Stomach (tissue), 9 donors: ENCODE results near the gene OPHN1. TPM values are rescaled to one million over a fixed set of nuclear protein-coding genes. Genes with fewer than 3 reads are reported as not detected.

ENCODE experiments used
- DNase-seq, 2 donors: peaks; one replicate each; pipeline versions ENCODE4 v3.0.0 to v3.0.0-alpha.2; 2013 to 2019
- H3K27ac ChIP-seq, 5 donors: fragments of 200-600 bp in 4 of 5; sonication (generic) in 4 of 5; one replicate each; pipeline ENCODE4 v1.5.1; 2013 to 2019; ENCODE audit warnings: mild to moderate bottlenecking in 1 of 5, moderate library complexity in 1 of 5
- H3K27me3 ChIP-seq, 3 donors: fragments of 200-600 bp; sonication (generic); one replicate each; pipeline ENCODE4 v1.5.1; 2017 to 2019; ENCODE audit warnings: mixed run types in 1 of 3
- H3K36me3 ChIP-seq, 4 donors: fragments of 200-600 bp; sonication (generic); 1 replicate in 3 of 4; 2 replicates in 1 of 4; pipeline ENCODE4 v1.5.1; 2016 to 2019
- H3K4me1 ChIP-seq, 4 donors: fragments of 200-600 bp; sonication (generic); one replicate each; pipeline ENCODE4 v1.5.1; 2016 to 2019
- H3K4me3 ChIP-seq, 4 donors: fragments of 200-600 bp; sonication (generic) in 3 of 4; one replicate each; pipeline ENCODE4 v1.5.1; 2016 to 2019; ENCODE audit warnings: mild to moderate bottlenecking in 1 of 4
- H3K9me3 ChIP-seq, 4 donors: fragments of 200-600 bp; sonication (generic); one replicate each; pipeline ENCODE4 v1.5.1; 2016 to 2019
- CTCF ChIP-seq, 7 experiments: fragments of 450-650 bp in 4 of 7; fragments of 200-600 bp in 3 of 7; sonication (generic) in 3 of 7; IDR thresholded peaks; one replicate each; pipeline ENCODE4 v1.5.1; 2016 to 2019; ENCODE audit warnings: antibody characterized with exemption in 7 of 7, control low read depth in 2 of 7, mild to moderate bottlenecking in 1 of 7
- EP300 ChIP-seq: sonication (generic); formaldehyde crosslinking; IDR thresholded peaks from one replicate; pipeline ENCODE4 v1.6.1; 2017; ENCODE audit warnings: antibody characterized with exemption
- POLR2A ChIP-seq, 4 donors: fragments of 450-650 bp; IDR thresholded peaks; one replicate each; pipeline ENCODE4 v1.6.1; 2016; ENCODE audit warnings: antibody characterized with exemption in 4 of 4, control low read depth in 2 of 4, mild to moderate bottlenecking in 1 of 4, moderate library complexity in 1 of 4
- POLR2AphosphoS5 ChIP-seq, 3 donors: sonication (generic); formaldehyde crosslinking; IDR thresholded peaks; one replicate each; pipeline ENCODE4 v1.6.1; 2016; ENCODE audit warnings: antibody characterized with exemption in 3 of 3
- WGBS, 5 donors: extraction: QIAGEN DNeasy Blood & Tissue Kit in 3 of 5; methylation state at CpG; one replicate each; pipeline versions ENCODE4 v1.1.5 to v1.1.7; 2013 to 2018; 5-methylcytosine and 5-hydroxymethylcytosine counted together
- intact Hi-C: fragments of 100-400 bp; cut with DNase I; formaldehyde crosslinking; loops from one replicate; pipeline ENCODE4 v1.15.1; 2023; ENCODE audit warnings: low total_unique reads
- polyA plus RNA-seq, 3 donors: library from polyadenylated mRNA; stranded (reverse); fragments of 200-250 nt; gene quantifications; one replicate each; pipeline ENCODE4 v1.2.3, GENCODE V29; 2013
- total RNA-seq, 5 donors: library from RNA; depleted of rRNA; stranded (reverse); fragments of >200 nt; gene quantifications; one replicate each; pipeline versions ENCODE4 v1.1.0 to v1.2.3, GENCODE V29; 2014 to 2016
- donor health status: healthy with polysubstance abuse.
- donor health status: Bipolar disorder and iron deficiency.
- donor health status: healthy.

Gene OPHN1
- total and polyA plus RNA-seq, 8 donors = 0.78 to 76.4 (median 5.0) TPM

GRCh38 chrX:68421636-68422035 lies 11.7 kb downstream of the OPHN1 start:
- Histone ChIP-seq H3K4me1 (peaks cover 0 to 1% (median 0%) of the 10 kb centered on the region in 4 donors), H3K9me3 (no peaks in the 10 kb centered on the region), H3K4me3 (no peak overlapping the region), H3K36me3 (no peaks in the 10 kb centered on the region), H3K27me3 (no peaks in the 10 kb centered on the region), H3K27ac (no peak overlapping the region)
- no peak for TF ChIP-seq POLR2AphosphoS5 (IDR thresholded peaks at IDR 0.05)
- no peak for TF ChIP-seq CTCF (IDR thresholded peaks at IDR 0.05)
- TF ChIP-seq EP300 = no peak
- TF ChIP-seq POLR2A (IDR thresholded peaks at IDR 0.05) = no peak
- DNase-seq = no peak
- 39 to 69% (median 53%) methylated on average over 3 of the region's 3 CpGs for WGBS, 5 donors
- intact Hi-C loops = no loop called here

- Histone ChIP-seq H3K27me3 (no peaks in the 10 kb centered on the region), H3K9me3 (no peaks in the 10 kb centered on the region), H3K4me1 (peaks cover 0 to 8% (median under 1%) of the 10 kb centered on the region in 4 donors), H3K4me3 (no peak overlapping the region), H3K36me3 (no peaks in the 10 kb centered on the region), H3K27ac (no peak overlapping the region)
- WGBS, 5 donors = 35 to 61% (median 51%) methylated on average over 2 of the region's 2 CpGs
- intact Hi-C loops = no loop called here
- TF ChIP-seq CTCF (IDR thresholded peaks at IDR 0.05) = no peak
- no peak for TF ChIP-seq EP300
- TF ChIP-seq POLR2A (IDR thresholded peaks at IDR 0.05) = no peak
- no peak for TF ChIP-seq POLR2AphosphoS5 (IDR thresholded peaks at IDR 0.05)
- DNase-seq = no peak
Measured at GRCh38 chrX:68420559-68420958, 12.7 kb downstream of the OPHN1 start.

DNA sequence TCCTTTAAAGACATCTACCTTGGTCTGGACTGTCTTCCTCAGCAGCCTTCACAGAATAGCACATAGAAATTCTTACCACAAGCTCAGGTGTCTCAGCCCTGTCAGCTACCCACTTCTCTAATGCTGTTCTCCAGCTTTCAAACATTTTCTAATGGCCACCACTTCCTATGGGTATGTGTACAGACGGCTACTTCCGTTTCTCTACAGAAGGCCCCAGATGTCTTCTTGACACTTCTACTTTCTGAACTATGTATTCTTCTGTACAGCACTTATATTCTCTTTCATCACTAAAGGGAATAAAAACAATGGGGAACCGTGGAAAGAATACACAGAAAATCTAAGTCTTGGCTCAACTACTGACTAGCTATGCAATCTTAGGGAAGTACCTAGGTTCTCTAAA lies 13.3 kb downstream of the OPHN1 start:
- 50 to 59% (median 55%) methylated on average over 3 of the region's 3 CpGs for WGBS, 5 donors
- Histone ChIP-seq H3K27me3 (no peaks in the 10 kb centered on the region), H3K9me3 (no peaks in the 10 kb centered on the region), H3K27ac (no peak overlapping the region), H3K4me3 (no peak overlapping the region), H3K36me3 (no peaks in the 10 kb centered on the region), H3K4me1 (peaks cover 0 to 12% (median 3%) of the 10 kb centered on the region in 4 donors)
- intact Hi-C loops = no loop called here
- DNase-seq = no peak
- TF ChIP-seq POLR2AphosphoS5 (IDR thresholded peaks at IDR 0.05) = no peak
- no peak for TF ChIP-seq POLR2A (IDR thresholded peaks at IDR 0.05)
- no peak for TF ChIP-seq EP300

DNA sequence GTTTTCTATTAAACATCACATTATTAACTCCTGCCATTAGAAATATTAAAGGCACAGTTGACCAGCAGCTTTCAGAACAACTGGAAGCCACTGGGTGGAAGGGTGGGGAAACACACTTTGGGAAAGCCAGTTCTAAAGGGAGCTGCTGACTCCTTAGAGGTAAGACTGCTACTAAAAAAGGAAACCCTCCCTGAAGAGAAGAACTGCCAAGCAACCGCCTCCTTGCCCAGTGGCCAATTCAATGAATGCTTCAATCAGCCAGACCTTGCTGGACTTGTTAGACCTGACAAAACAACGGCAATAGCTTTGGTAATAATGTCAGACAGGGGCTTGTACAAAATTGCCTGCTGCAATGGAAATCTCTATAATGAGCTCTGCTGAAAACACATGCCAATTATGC lies 15.6 kb downstream of the OPHN1 start:
- intact Hi-C loops = no loop called here
- H3K27ac ChIP-seq = no peak overlapping the region
- TF ChIP-seq POLR2AphosphoS5 (IDR thresholded peaks at IDR 0.05) = no peak
- no peak for TF ChIP-seq POLR2A (IDR thresholded peaks at IDR 0.05)
- no peak for TF ChIP-seq CTCF (IDR thresholded peaks at IDR 0.05)
- no peak for TF ChIP-seq EP300

DNA sequence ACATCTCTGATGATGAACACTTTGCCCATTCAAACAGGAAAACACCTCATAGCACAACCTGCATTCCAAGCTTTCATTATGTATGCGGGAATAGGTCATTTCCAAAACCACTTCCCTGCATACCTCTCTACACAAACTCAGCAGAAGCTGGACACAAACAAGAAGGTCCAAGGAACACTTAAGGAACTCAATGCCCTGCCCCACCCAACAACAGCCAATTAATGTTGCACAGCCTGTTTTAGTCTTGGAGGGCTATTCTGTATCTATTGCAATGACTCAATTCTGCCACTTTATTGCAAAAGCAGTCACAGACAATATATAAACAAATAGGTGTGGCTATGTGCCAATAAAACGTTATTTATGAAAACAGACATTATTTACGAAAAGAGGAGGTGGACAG lies 16.7 kb downstream of the OPHN1 start:
- intact Hi-C loops = no loop called here
- DNase-seq = no peak
- no peaks in the 10 kb centered on the region for H3K36me3 ChIP-seq
- WGBS, 5 donors = 25 to 52% (median 46%) methylated on average over 2 to 3 of the region's 3 CpGs
- TF ChIP-seq CTCF (IDR thresholded peaks at IDR 0.05) (no peak), POLR2A (IDR thresholded peaks at IDR 0.05) (no peak), POLR2AphosphoS5 (IDR thresholded peaks at IDR 0.05) (no peak), EP300 (no peak)
- H3K27ac ChIP-seq = no peak overlapping the region
- H3K4me1 ChIP-seq = peaks cover 0 to 12% (median 3%) of the 10 kb centered on the region in 4 donors
- H3K4me3 ChIP-seq = no peak overlapping the region
- no peaks in the 10 kb centered on the region for H3K9me3 ChIP-seq
- H3K27me3 ChIP-seq = no peaks in the 10 kb centered on the region

More for the DNA sequence above, 15.6 kb downstream of the OPHN1 start:
- Histone ChIP-seq H3K36me3 (no peaks in the 10 kb centered on the region), H3K9me3 (no peaks in the 10 kb centered on the region), H3K27me3 (no peaks in the 10 kb centered on the region), H3K4me1 (peaks cover 0 to 12% (median 3%) of the 10 kb centered on the region in 4 donors), H3K4me3 (no peak overlapping the region)
- no peak for DNase-seq
- 48 to 83% (median 62%) methylated on average over 2 of the region's 2 CpGs for WGBS, 5 donors
